H4 (cell line): Measurements from ENCODE around the gene TMEM106B. TPM values are rescaled to one million over a fixed set of nuclear protein-coding genes. Genes with fewer than 3 reads are reported as not detected.
A peak's percentile ranks its signal among the peaks of the same experiment; 100 is the strongest.

Experiments
- DNase-seq: peaks from one replicate; pipeline ENCODE4 v3.0.0-alpha.2; 2015; ENCODE audit warnings: low spot score
- total RNA-seq: library from RNA; depleted of rRNA; stranded (reverse); fragments of >200 nt; shearing (Covaris generic); gene quantifications from 2 replicates; pipeline ENCODE4 v1.2.3, GENCODE V29; 2014

Gene TMEM106B
- total RNA-seq, 1 experiment from 2014 or later: 208 TPM

DNA sequence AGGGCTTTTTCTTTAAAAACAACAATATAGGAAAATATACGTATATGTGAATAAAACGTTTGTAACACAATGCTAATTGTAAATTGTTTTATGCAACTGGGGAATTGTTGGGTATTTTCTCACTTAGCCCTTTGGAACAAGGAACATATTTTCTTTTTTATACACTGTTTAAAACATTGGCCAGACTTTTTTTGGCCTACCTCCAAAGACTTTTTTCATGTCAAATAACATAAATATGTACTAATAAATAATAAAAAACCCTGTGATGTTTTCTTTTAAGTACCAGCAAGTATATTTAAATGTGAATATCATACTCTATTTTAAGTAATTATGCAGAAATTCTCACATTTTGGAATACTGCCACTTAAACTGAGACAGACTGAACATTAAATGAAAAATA, 15.7 kb downstream of the TMEM106B start:
- no peak for DNase-seq

DNA sequence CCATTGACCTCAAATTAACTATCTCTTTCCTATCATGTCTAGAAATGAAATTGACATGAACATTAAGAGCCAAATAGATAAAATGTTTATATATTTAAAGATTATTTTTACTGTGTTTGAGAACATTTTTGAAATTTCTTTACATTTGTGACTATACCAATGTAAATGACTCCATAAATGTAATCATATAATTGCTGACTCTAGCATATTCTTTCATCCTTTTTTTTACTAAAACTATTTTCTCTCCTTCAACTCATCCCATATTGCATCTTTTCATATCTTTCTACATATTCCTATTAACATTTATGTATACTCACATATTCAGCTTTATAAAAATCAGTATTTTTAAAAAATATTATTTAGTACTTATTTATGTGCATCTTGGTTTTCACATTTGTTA, 16.9 kb downstream of the TMEM106B start:
- DNase-seq: no peak

DNA sequence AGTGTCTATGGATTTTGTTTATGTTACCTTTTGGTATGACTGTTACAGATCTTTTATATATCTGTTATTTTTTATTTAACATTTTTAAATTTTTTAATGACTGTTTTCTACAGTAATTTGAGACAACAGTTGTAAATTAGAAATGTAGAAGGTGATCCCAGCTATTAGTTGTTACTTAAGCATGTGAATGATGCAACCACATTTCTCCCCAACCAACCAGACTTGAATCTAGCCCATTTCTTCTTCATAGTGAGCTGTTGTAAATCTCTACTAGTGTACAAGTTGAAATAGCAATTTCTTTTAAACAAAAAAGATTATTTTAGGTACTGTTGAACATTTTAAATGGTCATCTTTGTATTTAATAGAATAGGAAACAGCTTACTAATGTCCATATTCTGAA, 18.0 kb downstream of the TMEM106B start:
- DNase-seq: no peak

DNA sequence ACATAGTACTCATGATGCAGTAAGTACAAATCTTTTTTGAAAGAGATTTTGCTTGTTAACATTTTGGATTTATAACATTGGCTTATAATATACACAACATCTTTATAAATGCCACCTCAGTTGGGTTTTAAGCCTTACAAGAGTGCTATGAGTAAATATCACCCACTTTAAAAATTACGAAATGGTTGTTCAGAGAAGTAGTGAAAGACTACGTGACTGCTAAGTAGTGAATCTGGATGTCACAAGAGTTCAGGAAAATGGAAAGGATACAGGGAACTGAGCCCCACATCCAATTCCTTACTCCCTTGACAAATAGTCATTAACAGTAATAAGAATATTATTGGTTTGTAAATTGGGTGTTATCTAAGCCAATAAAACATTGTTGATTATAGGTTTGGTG, 20.0 kb downstream of the TMEM106B start:
- DNase-seq: no peak

DNA sequence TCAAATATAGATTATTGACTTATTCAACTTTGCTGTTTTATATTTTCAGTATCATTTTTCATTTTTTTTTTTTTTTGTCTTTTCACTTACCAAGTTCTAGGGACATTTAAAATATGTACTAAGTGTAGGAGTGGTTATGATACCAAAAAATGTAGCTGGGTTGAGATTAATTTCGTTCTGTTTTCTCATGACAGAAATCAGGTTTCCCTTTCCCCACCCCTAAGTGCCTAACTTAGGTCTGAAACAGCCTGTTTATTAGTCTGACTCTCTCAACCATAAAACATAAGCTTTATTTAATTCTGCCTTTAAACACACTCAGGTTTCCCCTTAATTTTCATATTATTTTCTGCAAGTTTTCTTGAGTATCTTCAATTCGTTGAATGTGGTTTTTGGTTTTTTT, 22.1 kb downstream of the TMEM106B start:
- no peak for DNase-seq

DNA sequence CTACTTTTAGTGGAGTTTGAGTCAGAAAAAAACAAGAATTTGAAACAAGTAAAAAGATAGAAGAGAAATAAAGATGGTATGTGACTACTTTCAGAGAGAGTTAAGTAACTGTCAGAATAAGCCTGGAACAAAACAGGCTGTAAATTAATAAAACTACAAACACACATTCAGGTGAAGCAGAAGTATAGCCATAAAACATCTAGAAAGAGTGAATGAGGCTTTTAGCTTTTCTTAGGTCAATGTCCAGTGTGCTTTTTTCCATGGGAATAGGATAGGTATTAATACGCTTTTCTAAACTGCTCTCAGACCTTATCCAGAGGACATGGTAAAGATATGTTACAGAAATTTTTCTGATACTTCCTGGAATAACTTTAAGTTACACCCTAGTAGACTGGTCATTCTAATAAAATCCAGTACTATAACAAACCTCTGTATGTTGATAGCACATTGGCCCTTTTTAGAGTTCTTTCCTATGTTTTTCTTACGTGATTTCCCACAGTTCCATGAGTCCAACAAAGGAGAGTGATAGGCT, 23.3 kb downstream of the TMEM106B start:
- DNase-seq: no peak

DNA sequence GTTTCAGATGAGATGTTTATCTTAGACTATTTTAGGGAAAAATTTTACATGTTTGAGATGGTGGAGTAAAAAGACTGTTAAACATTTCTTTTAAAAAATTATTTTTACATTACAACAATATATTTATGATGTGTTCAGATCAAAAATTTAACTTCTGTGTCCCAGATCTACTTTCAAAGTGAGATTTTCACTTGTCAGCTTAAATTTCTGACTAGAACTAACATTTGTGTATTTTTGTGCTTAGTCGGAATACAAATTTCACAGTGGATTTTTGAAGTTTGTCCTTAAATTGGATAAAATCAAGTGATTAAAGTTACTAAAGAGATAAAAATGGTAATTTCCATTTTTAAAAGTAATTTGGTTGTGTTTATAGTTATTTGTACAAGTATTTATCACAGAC, 24.9 kb downstream of the TMEM106B start:
- no peak for DNase-seq

DNA sequence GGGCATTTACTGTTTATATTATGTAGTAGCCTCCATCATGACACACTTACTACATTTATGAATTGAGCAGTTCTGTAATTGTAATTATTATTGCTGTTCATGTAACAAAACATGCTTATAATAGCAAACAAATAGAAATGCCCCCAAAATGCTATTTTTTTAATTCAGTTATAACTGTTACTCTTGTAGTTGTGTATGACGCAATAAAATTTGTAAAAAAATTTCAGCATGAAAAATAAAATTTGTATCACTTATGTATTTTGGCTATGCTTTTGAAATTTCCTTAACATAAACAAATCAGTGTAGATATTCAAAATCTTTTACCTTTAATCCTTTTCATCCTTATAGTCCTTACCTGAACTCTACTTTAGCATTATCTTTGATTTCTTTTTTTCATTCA, 25.9 kb downstream of the TMEM106B start:
- no peak for DNase-seq

DNA sequence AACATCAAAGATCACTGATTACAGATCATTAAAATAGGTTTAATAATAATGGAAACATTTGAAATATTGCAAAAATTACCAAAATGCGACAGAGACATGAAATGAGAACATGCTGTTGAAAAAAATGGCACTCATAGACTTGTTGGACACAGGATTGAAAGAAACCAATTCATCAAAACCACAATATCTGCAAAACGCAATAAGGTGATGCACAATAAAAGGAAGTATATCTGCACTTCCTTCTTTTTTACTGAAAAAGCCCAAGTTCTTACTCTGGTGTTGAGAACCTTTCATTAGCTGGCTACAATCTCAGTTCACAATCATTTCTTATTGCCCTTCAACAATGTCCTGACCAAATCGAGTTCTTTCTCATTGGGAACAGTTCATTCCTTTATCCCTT, 28.7 kb downstream of the TMEM106B start:
- no peak for DNase-seq

DNA sequence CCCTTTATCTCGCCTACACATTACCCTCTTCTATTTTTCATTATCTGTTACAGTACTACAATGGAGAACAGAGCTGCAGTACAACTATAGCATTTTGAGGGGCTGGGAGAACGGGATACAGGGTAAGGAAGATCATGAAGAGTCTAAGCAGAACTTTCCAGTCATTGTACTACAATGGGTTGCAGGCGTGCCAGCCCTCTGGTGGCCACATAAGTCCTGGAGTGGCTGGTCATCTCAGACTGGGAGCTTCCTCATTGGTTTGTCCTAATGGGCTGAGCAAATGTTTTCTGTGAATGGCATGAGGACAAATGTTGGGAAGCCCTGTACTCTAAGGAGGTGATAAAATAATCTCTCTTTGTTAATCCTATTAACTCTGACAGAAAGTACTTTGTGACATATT, 33.0 kb downstream of the TMEM106B start:
- peak; percentile 64 for DNase-seq

DNA sequence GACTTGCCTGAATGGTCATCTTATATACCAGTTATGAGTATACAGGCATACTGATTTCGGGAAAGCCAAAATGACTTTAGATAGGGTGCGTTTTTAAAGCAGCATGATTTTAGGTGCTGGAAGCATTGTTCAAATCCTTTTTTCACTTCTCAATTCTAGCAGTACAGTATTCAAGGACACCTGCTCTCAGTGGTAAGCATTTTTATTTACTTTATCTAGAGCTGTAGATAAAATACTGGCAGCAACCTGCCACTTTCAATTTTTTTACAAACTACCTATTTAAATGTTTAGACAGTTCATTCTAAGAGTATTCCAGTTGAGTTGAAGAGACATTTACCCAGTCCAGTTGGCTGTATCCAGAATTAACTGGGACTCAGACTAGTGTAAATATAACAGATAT, 33.6 kb downstream of the TMEM106B start:
- no peak for DNase-seq

DNA sequence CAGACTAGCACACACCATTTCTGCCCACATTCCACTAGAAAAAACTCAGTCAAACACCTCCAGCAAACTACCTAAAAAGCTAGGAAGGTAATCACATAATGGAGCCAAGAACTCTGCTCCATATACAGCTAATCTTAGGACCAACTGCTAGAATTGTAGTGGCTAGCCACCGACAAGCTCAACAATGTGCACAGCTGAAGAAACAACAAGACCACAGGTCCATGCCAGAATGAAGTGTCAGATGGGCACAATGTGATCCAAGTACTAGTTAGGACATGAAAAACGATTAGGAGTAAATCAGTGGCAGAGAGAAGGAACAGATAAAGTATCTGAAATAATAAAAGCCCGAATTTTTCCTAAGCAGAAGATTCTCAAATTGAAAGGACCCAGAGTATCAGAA, 38.6 kb downstream of the TMEM106B start:
- DNase-seq: no peak

DNA sequence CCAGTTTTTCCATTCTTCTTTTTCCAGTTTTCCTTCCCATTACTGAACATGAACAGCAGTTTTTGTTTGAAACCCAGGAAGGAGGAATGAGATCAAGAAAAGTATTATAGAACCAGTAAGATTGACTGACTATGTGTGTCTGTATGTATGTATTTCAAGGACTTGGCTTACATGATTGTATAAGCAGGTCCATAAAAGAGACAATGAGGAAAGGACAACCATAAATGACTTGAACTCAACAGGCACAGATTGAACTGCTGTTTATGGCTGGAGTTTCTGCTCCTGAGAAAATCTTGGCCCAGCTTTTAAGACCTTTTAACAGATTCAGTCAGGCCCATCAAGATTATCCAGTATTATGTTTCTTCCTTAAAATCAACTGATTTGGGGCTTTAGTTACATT, 39.1 kb downstream of the TMEM106B start:
- no peak for DNase-seq

DNA sequence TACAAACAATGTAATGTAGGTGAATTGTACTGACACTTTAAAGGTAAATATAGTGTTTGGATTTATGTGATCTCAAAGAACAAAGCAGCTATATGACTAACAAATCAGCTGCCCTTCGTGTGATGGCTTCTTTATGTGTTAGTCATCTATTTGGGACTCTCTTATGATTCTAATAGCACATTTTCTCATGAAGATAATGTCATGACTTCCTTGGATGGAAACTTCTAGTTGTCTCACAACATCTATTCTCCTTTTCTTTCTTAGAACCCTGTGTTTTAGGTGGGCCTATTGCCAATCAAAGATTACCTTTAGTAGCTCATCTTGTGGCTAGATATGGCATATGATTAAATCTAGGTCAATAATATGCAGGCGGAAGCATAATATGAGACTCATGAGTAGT, 45.0 kb downstream of the TMEM106B start:
- DNase-seq: no peak

DNA sequence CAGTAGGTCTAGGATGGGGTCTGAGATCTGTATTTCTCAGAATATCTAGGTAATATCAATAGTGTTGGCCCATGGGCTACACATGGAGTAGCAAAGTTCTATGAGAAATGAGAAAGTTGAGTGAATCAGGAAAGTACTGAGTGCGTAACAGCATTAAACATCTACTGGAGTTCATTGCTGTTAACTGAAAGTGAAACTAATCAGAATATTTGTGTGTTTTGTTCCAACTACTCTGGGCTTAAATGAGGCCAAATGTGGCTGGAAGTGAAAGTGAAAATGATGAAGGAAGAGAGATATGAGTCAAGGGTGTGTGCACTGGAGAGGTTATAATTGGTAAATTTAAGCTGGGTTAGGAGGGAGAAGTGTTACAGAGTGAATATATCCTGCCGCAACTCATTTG, 46.5 kb downstream of the TMEM106B start:
- DNase-seq: peak; percentile 95

DNA sequence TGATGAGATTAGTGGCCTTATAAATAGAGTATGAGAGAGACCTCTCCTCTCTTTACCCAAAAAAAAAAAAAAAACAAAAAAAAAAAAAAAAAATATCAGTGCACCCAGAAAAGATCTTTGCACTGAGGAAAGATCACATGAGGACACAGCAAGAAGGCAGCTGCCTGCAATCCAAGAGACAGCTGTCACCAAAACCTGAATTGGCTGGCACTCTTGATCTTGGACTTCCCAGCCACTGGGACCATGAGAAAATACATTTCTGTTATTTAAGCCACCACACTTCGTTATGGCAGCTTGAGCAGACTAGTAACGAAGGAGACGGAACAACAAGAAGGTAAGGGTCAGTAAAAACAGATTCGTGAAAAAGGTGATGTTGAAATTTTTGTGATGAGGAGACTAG, 47.0 kb downstream of the TMEM106B start:
- DNase-seq: no peak

DNA sequence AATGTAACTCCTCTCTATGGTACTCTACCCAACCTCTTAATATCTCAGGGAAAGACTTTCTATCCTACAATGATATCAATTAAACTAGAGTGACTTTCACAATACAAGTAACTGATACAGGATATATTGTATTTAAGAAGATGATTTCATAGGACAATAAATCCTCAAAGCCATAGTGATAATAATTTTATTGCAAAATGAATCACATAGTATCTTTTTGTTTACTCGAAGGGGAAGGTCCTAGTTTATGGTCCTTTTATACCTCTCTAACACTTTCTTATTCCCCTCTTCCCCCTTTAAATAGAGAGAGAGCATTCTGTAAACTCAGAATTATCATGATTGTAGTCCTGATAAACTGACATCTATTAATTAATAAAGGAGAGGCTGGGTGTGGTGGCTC, 56.4 kb downstream of the TMEM106B start:
- no peak for DNase-seq

DNA sequence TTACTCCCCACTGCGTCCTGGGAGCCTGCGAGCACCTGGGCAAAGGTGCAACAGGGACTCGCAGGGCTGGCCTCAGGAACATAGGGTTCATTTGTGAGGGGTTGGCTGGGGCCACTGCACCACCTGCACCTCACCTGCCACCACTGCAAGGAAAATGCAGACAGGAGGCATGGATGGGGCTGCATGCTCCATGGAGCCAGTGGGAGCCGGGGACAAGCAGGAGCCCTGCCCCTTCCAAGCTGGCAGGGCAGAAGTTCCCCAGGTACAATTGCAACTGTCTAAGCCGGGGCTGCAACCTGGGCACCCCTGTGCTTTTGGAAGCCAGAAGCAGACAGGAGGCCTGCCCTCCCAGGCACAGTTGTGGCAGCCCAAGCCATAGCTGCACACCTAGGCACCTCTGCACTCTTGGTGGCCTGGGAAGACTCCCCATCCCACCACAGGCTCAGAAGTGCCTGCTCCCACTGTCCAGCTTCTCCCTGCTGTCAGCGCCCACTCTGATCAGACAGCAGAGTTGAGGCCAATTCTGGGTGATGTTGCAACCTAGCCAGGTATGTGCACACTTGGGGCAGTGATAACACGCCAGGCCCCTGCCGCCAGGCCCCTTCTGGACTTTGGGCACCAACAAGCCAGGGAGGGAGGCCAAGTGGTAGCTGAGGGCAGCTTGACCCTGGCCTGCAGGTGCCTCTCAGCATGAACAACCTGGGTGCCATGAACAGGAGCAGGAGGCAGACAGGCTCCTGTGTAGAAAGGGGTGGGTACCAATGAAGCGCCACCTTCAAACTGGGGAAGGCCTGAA, 58.2 kb downstream of the TMEM106B start:
- DNase-seq: no peak

DNA sequence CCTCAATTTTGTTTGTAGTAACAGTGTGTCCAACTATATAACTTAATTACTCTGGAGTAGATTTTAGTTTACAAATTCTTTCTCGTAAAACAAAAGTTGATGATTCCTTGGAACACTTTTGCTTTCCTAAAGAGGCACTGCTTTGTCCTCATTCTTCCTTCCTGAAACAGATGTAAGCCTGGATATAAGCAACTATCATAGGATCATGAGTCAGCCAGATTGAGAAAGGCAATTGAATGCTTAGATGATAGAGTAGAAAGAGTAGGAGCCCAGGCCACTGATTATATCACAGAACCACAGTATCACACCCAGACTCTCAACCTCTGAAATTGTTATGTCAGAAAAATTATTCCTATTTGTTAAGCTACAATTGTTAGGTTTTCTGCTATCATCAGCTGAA, 69.9 kb downstream of the TMEM106B start:
- peak; percentile 90 for DNase-seq

DNA sequence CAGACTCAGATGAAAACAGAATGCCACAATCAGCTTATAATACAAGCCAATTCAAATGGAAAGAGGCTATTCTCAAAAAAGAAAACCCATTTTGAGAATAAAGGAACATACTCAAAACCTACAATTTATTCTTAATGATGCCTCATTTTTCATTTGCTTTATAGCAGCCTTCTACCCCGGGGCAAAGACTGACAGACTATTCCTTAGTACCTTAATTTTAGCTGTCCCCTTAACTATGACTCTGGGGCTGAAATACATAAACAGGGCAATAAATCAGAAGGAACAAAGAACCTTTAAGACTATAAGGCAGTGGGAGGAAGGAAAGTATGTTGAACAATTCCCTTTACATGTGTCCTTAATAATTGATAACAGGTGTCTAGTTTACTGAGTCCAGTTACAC, 76.8 kb downstream of the TMEM106B start:
- DNase-seq: no peak

DNA sequence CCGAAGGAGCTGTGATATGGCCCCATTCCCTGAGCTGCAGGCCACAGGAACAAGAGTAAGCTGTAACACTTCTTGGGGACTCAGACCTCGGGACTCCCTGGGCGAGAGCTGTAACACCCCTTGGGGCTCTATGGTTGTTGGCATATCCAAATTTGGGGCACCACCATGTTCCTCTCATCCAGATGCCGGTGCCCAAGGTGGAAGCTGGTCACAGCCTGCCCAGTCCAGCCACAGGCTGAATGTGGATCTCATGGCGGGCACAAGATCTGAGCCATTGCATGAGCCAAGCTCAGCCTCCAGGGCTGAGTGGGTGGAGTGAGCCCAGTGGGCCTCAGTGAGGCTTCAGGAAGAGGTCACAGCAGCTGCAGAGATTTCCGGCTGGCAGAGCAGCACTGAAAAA, 78.9 kb downstream of the TMEM106B start:
- no peak for DNase-seq

DNA sequence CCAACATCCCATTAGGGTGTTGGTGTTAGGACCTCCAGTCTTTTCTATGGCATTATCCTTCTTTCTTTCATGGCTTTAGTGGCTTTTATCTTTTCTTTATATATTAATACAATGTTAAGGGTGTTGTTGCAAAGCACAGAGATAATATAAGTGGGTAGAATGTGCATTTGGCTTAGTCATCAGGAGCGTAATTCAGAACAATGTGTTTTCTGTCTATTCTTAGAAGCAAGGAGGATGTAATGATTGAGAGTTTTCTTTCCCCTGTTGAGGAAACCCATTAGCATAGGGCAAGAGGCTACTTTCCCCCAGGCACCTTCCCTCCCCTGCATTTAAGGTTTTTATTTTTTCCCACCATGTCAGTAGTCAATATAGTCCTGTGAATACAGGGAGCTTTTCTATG, 79.7 kb downstream of the TMEM106B start:
- DNase-seq: no peak

DNA sequence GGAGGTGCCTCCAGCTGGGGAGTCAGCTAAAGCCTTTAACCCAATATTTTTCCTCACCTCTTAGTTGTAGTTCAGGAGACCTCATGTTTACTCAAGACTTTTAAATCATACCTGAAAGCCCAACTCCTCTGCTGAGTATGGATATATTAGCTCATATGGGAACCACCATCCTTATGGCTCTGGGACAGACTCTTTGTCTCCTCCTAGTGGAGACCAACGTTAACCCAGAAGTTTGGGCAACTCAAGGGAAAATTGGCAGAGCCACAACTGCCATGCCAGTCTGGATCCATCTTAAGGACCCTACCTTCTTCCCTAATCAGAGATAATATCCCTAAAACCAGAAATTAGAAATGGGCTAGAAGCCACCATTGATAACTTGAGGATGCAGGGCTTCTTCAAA, 80.8 kb downstream of the TMEM106B start:
- DNase-seq: no peak
